BLaER1 treated with 17β-estradiol and CSF1 and Interleukin-3, amounts not matched to agents 10 nM and 100 nM (cell line): Measurements from ENCODE around the gene UBQLN4.
A peak's percentile ranks its signal among the peaks of the same experiment; 100 is the strongest.

Source experiments
- H3K27ac ChIP-seq, 11 experiments: shearing (Covaris generic); formaldehyde crosslinking; 2 replicates each; pipeline ENCODE4 v1.8.1; 2022
- H3K27me3 ChIP-seq, 11 experiments: shearing (Covaris generic); formaldehyde crosslinking; 2 replicates each; pipeline ENCODE4 v1.8.1; 2022
- H3K36me3 ChIP-seq, 11 experiments: shearing (Covaris generic); formaldehyde crosslinking; 2 replicates each; pipeline ENCODE4 v1.8.1; 2022
- H3K4me1 ChIP-seq, 10 experiments: shearing (Covaris generic); formaldehyde crosslinking; 2 replicates each; pipeline ENCODE4 v1.8.1; 2022
- H3K4me2 ChIP-seq, 11 experiments: shearing (Covaris generic); formaldehyde crosslinking; 2 replicates each; pipeline ENCODE4 v1.8.1; 2022
- H3K4me3 ChIP-seq, 10 experiments: shearing (Covaris generic); formaldehyde crosslinking; 2 replicates each; pipeline ENCODE4 v1.8.1; 2022
- H3K9ac ChIP-seq, 11 experiments: shearing (Covaris generic); formaldehyde crosslinking; 2 replicates each; pipeline ENCODE4 v1.8.1; 2022
- H3K9me3 ChIP-seq, 11 experiments: shearing (Covaris generic); formaldehyde crosslinking; replicated peaks in 1 of 11; 2 replicates each; pipeline ENCODE4 v1.8.1; 2022
- H4K20me1 ChIP-seq, 11 experiments: shearing (Covaris generic); formaldehyde crosslinking; 2 replicates each; pipeline ENCODE4 v1.8.1; 2022
- Cebpa-rat ChIP-seq, 11 experiments: shearing (Covaris generic); IDR thresholded peaks; 2 replicates each; pipeline ENCODE4 v1.8.1; 2022

Gene UBQLN4

GRCh38 chr1:156006666-156007376, 46.8 kb downstream of the UBQLN4 start:
- Histone ChIP-seq H3K36me3 (peaks cover 42 to 51% (median 48%) of the 10 kb centered on the region in 11 experiments), H4K20me1 (peaks cover 0 to 37% (median 17%) of the 10 kb centered on the region in 11 experiments; a peak in 12 of 22 replicates), H3K9me3 (no peaks in the 10 kb centered on the region), H3K4me1 (peaks cover 8 to 46% (median 32%) of the 10 kb centered on the region in 10 experiments), H3K4me3 (no peak overlapping the region), H3K4me2 (no peak overlapping the region), H3K27me3 (no peaks in the 10 kb centered on the region), H3K9ac (no peak overlapping the region), H3K27ac (no peak overlapping the region)
- no peak for TF ChIP-seq Cebpa-rat (IDR thresholded peaks at IDR 0.05)

DNA sequence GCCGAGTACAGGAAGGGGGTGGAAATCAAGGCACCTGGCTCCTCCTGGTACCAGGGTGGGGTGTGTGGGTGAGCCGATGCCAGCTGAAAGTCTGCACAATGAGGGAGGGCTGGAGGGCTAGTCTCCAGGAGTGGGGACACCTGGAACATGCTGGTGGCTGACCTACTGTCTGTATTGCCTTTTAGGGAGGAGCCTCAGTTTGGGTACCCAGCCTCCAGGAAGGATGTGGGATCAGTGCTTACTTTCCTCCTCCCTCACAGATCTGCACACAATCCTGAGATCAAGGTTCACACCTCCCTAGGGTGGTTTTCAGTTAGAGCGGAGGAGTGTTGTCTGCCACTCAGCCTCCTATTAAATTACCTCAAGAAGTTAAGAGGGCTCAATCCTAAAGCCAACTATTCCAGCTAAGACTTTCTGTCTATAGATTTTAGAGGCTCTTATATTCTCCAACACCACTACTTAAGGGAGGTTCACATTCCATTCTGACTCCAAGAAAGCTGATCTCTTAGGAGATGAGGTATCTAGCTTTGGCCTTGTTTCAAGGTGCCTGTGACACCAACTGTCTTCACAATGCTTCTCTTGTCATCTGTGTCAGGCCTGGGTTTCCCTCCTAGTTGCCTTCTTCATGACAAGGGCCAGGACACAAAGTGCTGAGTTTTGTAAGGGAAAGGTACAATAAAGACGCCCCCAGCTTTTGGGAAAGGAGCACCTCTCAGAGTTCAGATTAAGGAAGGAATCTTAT, 48.6 kb downstream of the UBQLN4 start:
- Histone ChIP-seq H3K4me2 (peak overlapping the region; percentile 13 to 84 (median 74); a peak in 18 of 22 replicates), H3K9me3 (no peaks in the 10 kb centered on the region), H3K27me3 (no peaks in the 10 kb centered on the region), H3K4me3 (no peak overlapping the region), H3K36me3 (peaks cover 24 to 33% (median 30%) of the 10 kb centered on the region in 11 experiments), H3K4me1 (peaks cover 16 to 53% (median 38%) of the 10 kb centered on the region in 10 experiments), H4K20me1 (peaks cover 0 to 23% (median 12%) of the 10 kb centered on the region in 11 experiments; a peak in 10 of 22 replicates), H3K9ac (0 out of 22 replicates have a peak overlapping the region, but pooled peaks of 1 of the 11 experiments have one; percentile 1), H3K27ac (peak overlapping the region in 4 of 11 experiments; percentile 8 to 44 (median 18); a peak in 4 of 22 replicates)
- no peak for TF ChIP-seq Cebpa-rat (IDR thresholded peaks at IDR 0.05)

DNA sequence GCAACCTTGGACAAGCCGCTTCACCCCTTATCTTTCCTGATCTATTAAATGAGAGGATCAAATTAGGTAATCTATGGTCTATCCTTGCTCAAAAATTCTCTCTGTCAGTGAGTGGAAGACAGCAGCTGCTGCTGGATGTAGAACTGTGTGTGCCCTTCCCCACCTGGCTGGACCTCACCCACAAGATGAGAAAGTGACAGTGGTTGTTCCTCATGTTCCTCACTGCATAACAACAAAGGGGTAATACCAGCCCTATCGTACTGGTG, 49.7 kb downstream of the UBQLN4 start:
- no peak for TF ChIP-seq Cebpa-rat (IDR thresholded peaks at IDR 0.05)
- no peak overlapping the region for H3K9ac ChIP-seq

DNA sequence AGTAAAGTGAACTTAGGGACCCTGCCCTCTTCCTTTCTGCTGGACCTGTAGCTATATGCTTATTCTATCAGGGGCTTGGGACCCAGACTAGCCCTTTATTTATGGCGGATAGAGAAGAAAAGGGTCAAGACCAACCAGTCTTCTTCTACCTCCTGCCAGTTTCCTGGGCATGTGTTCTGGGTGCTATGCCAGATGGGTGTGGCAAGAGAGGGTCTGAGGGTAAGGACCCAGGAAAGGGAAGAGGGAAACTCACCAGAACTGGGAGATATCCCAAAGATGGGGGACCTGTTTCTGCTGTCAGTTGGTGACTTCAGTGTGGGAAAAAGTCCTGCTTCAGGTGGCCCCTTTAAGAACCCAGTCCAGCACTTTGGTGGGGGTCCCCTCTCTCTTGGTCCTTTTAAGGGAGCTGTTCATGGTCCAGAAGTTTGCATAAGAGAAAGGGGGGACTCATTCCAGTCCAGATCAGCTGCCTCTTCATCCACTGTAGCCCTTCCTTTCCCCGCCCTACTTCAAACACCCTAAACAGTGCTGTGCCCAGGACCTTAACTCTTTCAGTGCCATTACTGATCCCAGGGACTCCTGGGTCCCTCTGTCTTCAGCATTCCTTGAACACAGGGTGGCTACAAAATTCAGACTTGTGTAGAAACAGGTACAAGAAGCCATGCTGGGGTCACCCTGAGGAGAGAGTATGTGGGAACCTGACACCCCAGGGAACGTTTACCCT, 51.2 kb downstream of the UBQLN4 start:
- peaks cover 16 to 53% (median 38%) of the 10 kb centered on the region in 10 experiments for H3K4me1 ChIP-seq
- H3K36me3 ChIP-seq = peaks cover 5 to 8% (median 8%) of the 10 kb centered on the region in 11 experiments; a peak in 15 of 22 replicates
- TF ChIP-seq Cebpa-rat (IDR thresholded peaks at IDR 0.05) = no peak
- no peak overlapping the region for H3K4me3 ChIP-seq
- no peaks in the 10 kb centered on the region for H3K9me3 ChIP-seq
- 0 out of 22 replicates have a peak, but pooled peaks cover 0 to 5% (median 0%) of the 10 kb centered on the region in 11 experiments for H4K20me1 ChIP-seq
- H3K27me3 ChIP-seq = no peaks in the 10 kb centered on the region
- peak overlapping the region; percentile 47 to 71 (median 61) for H3K4me2 ChIP-seq
- H3K27ac ChIP-seq = peak overlapping the region in 6 of 11 experiments; percentile 5 to 55 (median 33); a peak in 6 of 22 replicates
- 0 out of 22 replicates have a peak overlapping the region, but pooled peaks of 1 of the 11 experiments have one; percentile 9 for H3K9ac ChIP-seq

More for the DNA sequence above, 49.7 kb downstream of the UBQLN4 start:
- Histone ChIP-seq H3K4me3 (no peak overlapping the region), H4K20me1 (peaks cover 0 to 12% (median 3%) of the 10 kb centered on the region in 11 experiments; a peak in 7 of 22 replicates), H3K27ac (no peak overlapping the region), H3K4me1 (peaks cover 16 to 53% (median 38%) of the 10 kb centered on the region in 10 experiments), H3K36me3 (peaks cover 12 to 21% (median 18%) of the 10 kb centered on the region in 11 experiments), H3K27me3 (no peaks in the 10 kb centered on the region), H3K4me2 (peak overlapping the region in 3 of 11 experiments; percentile 3 to 16 (median 15); a peak in 2 of 22 replicates), H3K9me3 (no peaks in the 10 kb centered on the region)

DNA sequence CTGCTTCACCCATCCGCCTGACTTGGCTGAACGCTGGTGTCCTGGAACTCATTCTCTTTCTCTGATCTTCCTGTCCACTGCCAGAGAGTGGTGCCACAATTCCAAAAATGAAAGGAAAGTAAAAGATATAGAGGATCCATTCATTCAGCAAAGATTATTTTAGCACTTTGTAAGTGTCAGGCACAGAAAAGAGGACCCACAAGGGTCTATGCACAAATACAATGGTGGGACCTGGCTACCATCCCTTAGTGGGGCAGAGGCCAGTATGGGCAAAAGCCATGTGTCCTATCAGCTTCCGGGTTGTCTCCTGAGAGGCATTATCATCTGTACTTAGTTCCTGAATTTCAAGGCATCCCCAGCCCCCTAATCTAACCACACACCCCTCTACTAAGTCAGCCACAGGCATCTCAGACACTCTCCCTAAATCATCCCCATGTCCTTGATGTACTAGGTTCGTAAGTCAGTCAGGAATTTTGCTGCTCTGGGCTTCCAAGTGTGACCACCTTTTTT, 51.9 kb downstream of the UBQLN4 start:
- Histone ChIP-seq H3K4me2 (peak overlapping the region; percentile 47 to 71 (median 61)), H3K4me3 (no peak overlapping the region), H4K20me1 (0 out of 22 replicates have a peak, but pooled peaks cover 0 to under 1% (median 0%) of the 10 kb centered on the region in 11 experiments), H3K9me3 (no peaks in the 10 kb centered on the region), H3K36me3 (peaks cover 0 to 2% (median 1%) of the 10 kb centered on the region in 11 experiments; a peak in 12 of 22 replicates), H3K9ac (0 out of 22 replicates have a peak overlapping the region, but pooled peaks of 1 of the 11 experiments have one; percentile 9), H3K4me1 (peaks cover 16 to 52% (median 38%) of the 10 kb centered on the region in 10 experiments), H3K27ac (peak overlapping the region in 8 of 11 experiments; percentile 5 to 55 (median 22); a peak in 11 of 22 replicates), H3K27me3 (no peaks in the 10 kb centered on the region)
- no peak for TF ChIP-seq Cebpa-rat (IDR thresholded peaks at IDR 0.05)

DNA sequence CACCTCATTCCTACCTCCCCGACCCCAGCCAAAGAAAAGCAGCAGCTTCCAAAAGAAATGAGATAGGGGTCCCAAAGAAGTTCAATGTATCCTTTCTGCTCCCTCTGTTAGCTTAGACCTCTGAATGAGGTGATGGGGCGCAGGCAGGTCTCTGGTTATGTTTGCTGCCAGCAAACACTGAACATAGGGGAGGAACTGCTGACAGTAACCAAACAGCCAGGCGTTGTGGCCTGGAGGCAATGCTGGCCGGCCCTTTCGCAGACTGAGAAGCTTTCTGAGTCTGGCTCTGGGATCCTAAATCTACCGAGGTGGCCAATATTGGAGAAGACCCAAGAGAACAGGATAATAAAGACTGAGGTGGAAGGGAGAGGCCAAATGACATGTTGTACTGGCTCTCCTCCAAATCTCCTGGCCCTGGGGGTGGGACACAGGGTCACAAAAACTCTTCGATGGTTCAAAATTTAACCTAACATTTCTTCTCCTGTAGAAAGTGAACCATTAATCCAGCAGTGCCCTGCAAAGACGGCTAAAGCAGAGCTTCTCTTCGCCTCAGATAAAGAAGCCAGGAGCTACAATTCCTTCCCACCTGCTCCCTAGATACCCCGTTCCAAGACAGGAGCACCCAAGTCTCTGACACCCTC, 52.5 kb downstream of the UBQLN4 start:
- Histone ChIP-seq H3K4me2 (peak overlapping the region; percentile 47 to 71 (median 61); a peak in 21 of 22 replicates), H3K9me3 (no peaks in the 10 kb centered on the region), H3K27ac (peak overlapping the region in 7 of 11 experiments; percentile 5 to 55 (median 30); a peak in 10 of 22 replicates), H3K9ac (no peak overlapping the region), H3K4me1 (peaks cover 16 to 54% (median 42%) of the 10 kb centered on the region in 10 experiments), H3K27me3 (no peaks in the 10 kb centered on the region), H4K20me1 (no peaks in the 10 kb centered on the region), H3K4me3 (no peak overlapping the region), H3K36me3 (no peaks in the 10 kb centered on the region)
- TF ChIP-seq Cebpa-rat (IDR thresholded peaks at IDR 0.05) = no peak

DNA sequence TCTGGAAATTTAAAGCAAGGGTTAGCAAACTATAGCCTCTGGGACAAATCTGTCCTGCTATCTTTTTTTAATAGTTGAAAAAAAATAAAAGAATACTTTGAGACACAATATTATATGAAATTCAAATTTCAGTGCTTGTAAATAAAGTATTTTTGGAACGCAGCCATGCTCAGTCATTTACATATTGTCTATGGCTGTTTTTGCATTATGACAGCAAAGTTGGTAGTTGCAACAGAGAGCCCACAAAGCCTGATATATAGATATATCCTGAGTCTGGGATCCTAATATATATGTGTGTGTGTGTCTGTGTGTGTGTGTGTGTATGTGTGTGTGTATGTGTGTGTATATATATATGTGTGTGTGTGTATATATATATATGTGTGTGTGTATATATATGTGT, 53.6 kb downstream of the UBQLN4 start:
- TF ChIP-seq Cebpa-rat (IDR thresholded peaks at IDR 0.05) = no peak

DNA sequence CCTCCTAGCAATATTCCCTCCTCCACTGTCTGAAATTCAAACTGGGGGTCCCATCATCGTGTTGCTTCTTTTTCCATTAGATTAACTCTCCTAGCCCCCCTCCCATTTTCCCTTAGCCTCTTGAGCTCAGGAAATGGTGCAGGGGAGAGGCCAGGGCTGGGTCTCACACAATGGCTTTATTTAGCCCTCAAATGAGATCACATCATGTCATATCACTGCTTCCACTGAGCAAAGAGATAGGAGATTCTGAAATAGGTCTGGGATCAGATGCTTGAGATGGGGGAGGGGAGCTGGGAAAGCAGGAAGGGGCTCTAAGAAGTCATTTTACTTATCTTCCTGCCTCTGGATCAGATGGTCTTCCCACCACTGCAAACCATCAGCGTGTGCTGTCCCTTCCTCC, 57.4 kb downstream of the UBQLN4 start:
- H3K4me1 ChIP-seq = peaks cover 20 to 31% (median 24%) of the 10 kb centered on the region in 10 experiments
- H3K9ac ChIP-seq = 0 out of 22 replicates have a peak overlapping the region, but pooled peaks of 1 of the 11 experiments have one; percentile 7
- H3K27me3 ChIP-seq = no peaks in the 10 kb centered on the region
- no peak overlapping the region for H3K27ac ChIP-seq
- H3K4me2 ChIP-seq = peak overlapping the region in 1 of 11 experiments; percentile 3; a peak in 1 of 22 replicates
- no peaks in the 10 kb centered on the region for H3K36me3 ChIP-seq
- H3K9me3 ChIP-seq = no peaks in the 10 kb centered on the region
- H4K20me1 ChIP-seq = no peaks in the 10 kb centered on the region
- no peak overlapping the region for H3K4me3 ChIP-seq
- no peak for TF ChIP-seq Cebpa-rat (IDR thresholded peaks at IDR 0.05)

More for the DNA sequence above, 53.6 kb downstream of the UBQLN4 start:
- Histone ChIP-seq H3K4me1 (peaks cover 16 to 45% (median 38%) of the 10 kb centered on the region in 10 experiments), H3K9ac (no peak overlapping the region), H3K9me3 (no peaks in the 10 kb centered on the region), H4K20me1 (no peaks in the 10 kb centered on the region), H3K4me2 (no peak overlapping the region), H3K27ac (no peak overlapping the region), H3K27me3 (no peaks in the 10 kb centered on the region), H3K36me3 (no peaks in the 10 kb centered on the region), H3K4me3 (no peak overlapping the region)
